WERI-Rb-1 (cell line): ENCODE results near the gene FBLN1.
"Not testable (repeated sequence)": the region's sequence is repeated elsewhere in the genome, so short reads cannot be mapped to it uniquely, and the experiment has no call there.

Experiments used
- DNase-seq: peaks from one replicate; pipeline ENCODE4 v3.0.0-alpha.2; 2020
- H3K27ac ChIP-seq: fragments of 250-450 bp; sonication (Bioruptor Pico); 2 replicates; pipeline ENCODE4 v1.5.1; 2020; ENCODE audit warnings: mild to moderate bottlenecking, moderate library complexity
- H3K27me3 ChIP-seq: fragments of 250-450 bp; sonication (Bioruptor Pico); 2 replicates; pipeline ENCODE4 v1.5.1; 2021; ENCODE audit warnings: mild to moderate bottlenecking, low read depth, moderate library complexity; ENCODE audit not compliant: insufficient read depth, severe bottlenecking
- H3K36me3 ChIP-seq: fragments of 250-450 bp; sonication (Bioruptor Pico); 2 replicates; pipeline ENCODE4 v1.5.1; 2020; ENCODE audit warnings: mild to moderate bottlenecking, moderate library complexity
- H3K4me3 ChIP-seq: 2 replicates; pipeline ENCODE4 v1.5.1; 2011; ENCODE audit warnings: low read depth, mild to moderate bottlenecking, control low read depth, low read length
- H3K9me3 ChIP-seq: fragments of 250-450 bp; sonication (Bioruptor Pico); 2 replicates; pipeline ENCODE4 v1.5.1; 2021; ENCODE audit warnings: mild to moderate bottlenecking, moderate library complexity; ENCODE audit not compliant: severe bottlenecking
- CTCF ChIP-seq: IDR thresholded peaks from 2 replicates; pipeline ENCODE4 v1.5.1; 2011; ENCODE audit warnings: low read depth, mild to moderate bottlenecking, control low read depth, inconsistent platforms, low read length

The FBLN1 gene

GRCh38 chr22:45552580-45553350, 50.1 kb downstream of the FBLN1 start:
- H3K9me3 ChIP-seq, result no peaks in the 10 kb centered on the region
- no peak overlapping the region for H3K4me3 ChIP-seq
- peaks cover 52% of the 10 kb centered on the region for H3K36me3 ChIP-seq
- 0 out of 2 replicates have a peak overlapping the region, but pooled peaks have one; percentile 14 for H3K27ac ChIP-seq
- H3K27me3 ChIP-seq, result no peaks in the 10 kb centered on the region
- TF ChIP-seq CTCF, result 0 out of 2 replicates have a peak, but pooled peaks have one; percentile 21
- DNase-seq, result no peak

GRCh38 chr22:45553351-45554039, 50.8 kb downstream of the FBLN1 start:
- peak; percentile 96 for TF ChIP-seq CTCF
- H3K36me3 ChIP-seq, result peaks cover 45% of the 10 kb centered on the region
- peak; percentile 79 for DNase-seq
- H3K4me3 ChIP-seq, result no peak overlapping the region
- H3K27me3 ChIP-seq, result no peaks in the 10 kb centered on the region
- no peaks in the 10 kb centered on the region for H3K9me3 ChIP-seq
- H3K27ac ChIP-seq, result no peak overlapping the region

GRCh38 chr22:45554040-45554406, 51.3 kb downstream of the FBLN1 start:
- no peak for TF ChIP-seq CTCF
- Histone ChIP-seq H3K27ac (no peak overlapping the region), H3K36me3 (peaks cover 45% of the 10 kb centered on the region), H3K4me3 (no peak overlapping the region), H3K9me3 (no peaks in the 10 kb centered on the region), H3K27me3 (no peaks in the 10 kb centered on the region)
- no peak for DNase-seq

- Histone ChIP-seq H3K9me3 (no peaks in the 10 kb centered on the region), H3K27me3 (no peaks in the 10 kb centered on the region), H3K36me3 (peaks cover 40% of the 10 kb centered on the region), H3K27ac (no peak overlapping the region), H3K4me3 (no peak overlapping the region)
- DNase-seq, result no peak
- TF ChIP-seq CTCF, result no peak
Measured at GRCh38 chr22:45554861-45555260, 52.2 kb downstream of the FBLN1 start.

GRCh38 chr22:45557926-45558325, 55.2 kb downstream of the FBLN1 start:
- not testable (repeated sequence) for H3K27me3 ChIP-seq, DNase-seq, H3K9me3 ChIP-seq, H3K4me3 ChIP-seq, H3K27ac ChIP-seq
- H3K36me3 ChIP-seq, result peaks cover 17% of the 10 kb centered on the region

GRCh38 chr22:45560092-45560491, 57.4 kb downstream of the FBLN1 start:
- not testable (repeated sequence) for H3K4me3 ChIP-seq, DNase-seq, H3K27ac ChIP-seq, H3K27me3 ChIP-seq, H3K9me3 ChIP-seq
- H3K36me3 ChIP-seq, result peaks cover 14% of the 10 kb centered on the region

GRCh38 chr22:45560761-45561160, 58.1 kb downstream of the FBLN1 start:
- H3K27me3 ChIP-seq, H3K27ac ChIP-seq, H3K4me3 ChIP-seq, DNase-seq, H3K9me3 ChIP-seq: not testable (repeated sequence)
- peaks cover 14% of the 10 kb centered on the region for H3K36me3 ChIP-seq
